Adipose tissue (tissue), 3 donors: ENCODE results near the gene BCL6. TPM values are rescaled to one million over a fixed set of nuclear protein-coding genes. Genes with fewer than 3 reads are reported as not detected.
A peak's percentile ranks its signal among the peaks of the same experiment; 100 is the strongest.

Experiments used
- H3K27ac ChIP-seq: one replicate; pipeline ENCODE4 v1.5.1; 2013; ENCODE audit warnings: low read depth, low read length
- WGBS, 3 donors: extraction: QIAGEN DNeasy Blood & Tissue Kit; methylation state at CpG; one replicate each; pipeline ENCODE4 v1.1.7; 2013; 5-methylcytosine and 5-hydroxymethylcytosine counted together
- polyA plus RNA-seq, 3 donors: library from polyadenylated mRNA; stranded (reverse); fragments of 200-250 nt; gene quantifications; one replicate each; pipeline ENCODE4 v1.2.3, GENCODE V29; 2013
- donor health status: healthy with polysubstance abuse.
- donor health status: Bipolar disorder and iron deficiency.
- donor health status: healthy.

Gene BCL6
- polyA plus RNA-seq, 3 donors = 41.1 to 221 (median 96.3) TPM

GRCh38 chr3:187741403-187742350, 3.6 kb downstream of the BCL6 start:
- WGBS, 3 donors = 1% methylated on average over 35 of the region's 35 CpGs
- H3K27ac ChIP-seq = peak overlapping the region; percentile 63

- WGBS, 3 donors = 1 to 4% (median 2%) methylated on average over 39 of the region's 39 CpGs
- H3K27ac ChIP-seq = peak overlapping the region; percentile 89
Observed at GRCh38 chr3:187740421-187741399, 4.6 kb downstream of the BCL6 start.

GRCh38 chr3:187739561-187740332, 5.5 kb downstream of the BCL6 start:
- peak overlapping the region; percentile 89 for H3K27ac ChIP-seq
- 1 to 2% (median 1%) methylated on average over 53 of the region's 53 CpGs for WGBS, 3 donors

- WGBS, 3 donors = 0 to 1% (median 1%) methylated on average over 22 of the region's 22 CpGs
Observed at GRCh38 chr3:187739094-187739560, 6.1 kb downstream of the BCL6 start.

GRCh38 chr3:187738331-187739093, 6.8 kb downstream of the BCL6 start:
- 0% methylated on average over 43 of the region's 43 CpGs for WGBS, 3 donors
- peak overlapping the region; percentile 94 for H3K27ac ChIP-seq

More at GRCh38 chr3:187739094-187739560, 6.1 kb downstream of the BCL6 start:
- peak overlapping the region; percentile 94 for H3K27ac ChIP-seq

GRCh38 chr3:187738071-187738330, 7.3 kb downstream of the BCL6 start:
- H3K27ac ChIP-seq = peak overlapping the region; percentile 94
- 0 to 1% (median 1%) methylated on average over 7 of the region's 7 CpGs for WGBS, 3 donors

- peak overlapping the region; percentile 94 for H3K27ac ChIP-seq
- 2 to 11% (median 3%) methylated on average over 41 of the region's 41 CpGs for WGBS, 3 donors
Observed at GRCh38 chr3:187737368-187738070, 7.7 kb downstream of the BCL6 start.

- H3K27ac ChIP-seq = peak overlapping the region; percentile 68
- WGBS, 3 donors = 45 to 71% (median 59%) methylated on average over 3 to 4 of the region's 4 CpGs
Observed at GRCh38 chr3:187737006-187737367, 8.3 kb downstream of the BCL6 start.

GRCh38 chr3:187736418-187736871, 8.8 kb downstream of the BCL6 start:
- H3K27ac ChIP-seq = peak overlapping the region; percentile 68
- 50 to 79% (median 56%) methylated on average over 8 of the region's 8 CpGs for WGBS, 3 donors

GRCh38 chr3:187735837-187736236, 9.4 kb downstream of the BCL6 start:
- H3K27ac ChIP-seq = peak overlapping the region; percentile 60
- 42 to 63% (median 57%) methylated on average over 3 of the region's 3 CpGs for WGBS, 3 donors

- WGBS, 3 donors = 84 to 94% (median 89%) methylated on average over 3 of the region's 3 CpGs
- peak overlapping the region; percentile 60 for H3K27ac ChIP-seq
Observed at GRCh38 chr3:187735383-187735782, 9.9 kb downstream of the BCL6 start.

- WGBS, 3 donors = 80 to 91% (median 82%) methylated on average over 3 of the region's 3 CpGs
- H3K27ac ChIP-seq = no peak overlapping the region
Observed at GRCh38 chr3:187734841-187735240, 10.4 kb downstream of the BCL6 start.

- 94 to 95% (median 95%) methylated on average over 11 of the region's 11 CpGs for WGBS, 3 donors
- H3K27ac ChIP-seq = no peak overlapping the region
Observed at GRCh38 chr3:187733371-187733770, 11.9 kb downstream of the BCL6 start.

- no peak overlapping the region for H3K27ac ChIP-seq
- WGBS, 3 donors = 90 to 94% (median 92%) methylated on average over 12 of the region's 12 CpGs
Observed at GRCh38 chr3:187729598-187729997, 15.7 kb downstream of the BCL6 start.

- H3K27ac ChIP-seq = no peak overlapping the region
- WGBS, 3 donors = 88 to 90% (median 89%) methylated on average over 13 of the region's 13 CpGs
Observed at GRCh38 chr3:187728940-187729583, 16.2 kb downstream of the BCL6 start.

- WGBS, 3 donors = 89 to 98% (median 92%) methylated on average over 8 of the region's 8 CpGs
- no peak overlapping the region for H3K27ac ChIP-seq
Observed at GRCh38 chr3:187728248-187728647, 17.0 kb downstream of the BCL6 start.
